Tibial artery (tissue), 4 donors: ENCODE data around the gene TIMM10.

ENCODE experiments used
- DNase-seq, 2 donors: peaks; one replicate each; pipeline ENCODE4 v3.0.0-alpha.2; 2019
- H3K27ac ChIP-seq, 2 donors: fragments of 200-600 bp; sonication (generic) in 1 of 2; 1 replicate in 1 of 2; 2 replicates in 1 of 2; pipeline ENCODE4 v1.5.1; 2018 to 2019; ENCODE audit warnings: mild to moderate bottlenecking in 1 of 2
- H3K27me3 ChIP-seq, 2 donors: fragments of 200-600 bp; sonication (generic) in 1 of 2; one replicate each; pipeline versions ENCODE4 v1.5.1 to v1.6.0; 2016 to 2019
- H3K36me3 ChIP-seq, 3 donors: fragments of 200-600 bp; sonication (generic) in 2 of 3; one replicate each; pipeline ENCODE4 v1.5.1; 2016 to 2019; ENCODE audit warnings: mild to moderate bottlenecking in 2 of 3
- H3K4me1 ChIP-seq, 4 donors: fragments of 200-600 bp; sonication (generic) in 2 of 4; 1 replicate in 3 of 4; 2 replicates in 1 of 4; pipeline ENCODE4 v1.5.1; 2016 to 2019
- H3K4me3 ChIP-seq, 2 donors: fragments of 200-600 bp; sonication (generic) in 1 of 2; 1 replicate in 1 of 2; 2 replicates in 1 of 2; pipeline ENCODE4 v1.5.1; 2018 to 2019; ENCODE audit warnings: mild to moderate bottlenecking in 2 of 2
- H3K9me3 ChIP-seq, 3 donors: fragments of 200-600 bp; sonication (generic) in 1 of 3; one replicate each; pipeline ENCODE4 v1.5.1; 2016 to 2019
- CTCF ChIP-seq, 2 experiments: fragments of 200-600 bp in 1 of 2; fragments of 450-650 bp in 1 of 2; IDR thresholded peaks; one replicate each; pipeline ENCODE4 v1.5.1; 2017 to 2019; ENCODE audit warnings: antibody characterized with exemption in 2 of 2, mild to moderate bottlenecking in 1 of 2, moderate library complexity in 1 of 2
- intact Hi-C: fragments of 100-400 bp; cut with DNase I; formaldehyde crosslinking; loops from one replicate; pipeline ENCODE4 v1.15.0; 2023; ENCODE audit warnings: low total_unique reads

TIMM10 gene

GRCh38 chr11:57481315-57481714 is 49.2 kb downstream of the TIMM10 start:
- no peaks in the 10 kb centered on the region for H3K9me3 ChIP-seq
- peaks cover 0 to 39% of the 10 kb centered on the region in 2 donors for H3K27me3 ChIP-seq
- DNase-seq: no peak
- no peak overlapping the region for H3K27ac ChIP-seq
- H3K4me1 ChIP-seq: peaks cover 4 to 22% (median 17%) of the 10 kb centered on the region in 4 donors
- no peak for TF ChIP-seq CTCF (IDR thresholded peaks at IDR 0.05)
- H3K36me3 ChIP-seq: peaks cover 18 to 26% (median 23%) of the 10 kb centered on the region in 3 donors
- no peak overlapping the region for H3K4me3 ChIP-seq
- intact Hi-C loops: no loop called here

GRCh38 chr11:57480409-57481137 is 50.0 kb downstream of the TIMM10 start:
- intact Hi-C loops: no loop called here
- H3K4me1 ChIP-seq: peaks cover 4 to 29% (median 24%) of the 10 kb centered on the region in 4 donors
- H3K36me3 ChIP-seq: peaks cover 15 to 19% (median 16%) of the 10 kb centered on the region in 3 donors
- H3K27me3 ChIP-seq: peaks cover 0 to 46% of the 10 kb centered on the region in 2 donors
- no peak overlapping the region for H3K27ac ChIP-seq
- no peak overlapping the region for H3K4me3 ChIP-seq
- TF ChIP-seq CTCF (IDR thresholded peaks at IDR 0.05): peak; percentile 54 to 57
- no peaks in the 10 kb centered on the region for H3K9me3 ChIP-seq
- DNase-seq: peak; percentile 68 to 79

- no peaks in the 10 kb centered on the region for H3K9me3 ChIP-seq
- H3K27ac ChIP-seq: no peak overlapping the region
- H3K4me1 ChIP-seq: peaks cover 4 to 31% (median 24%) of the 10 kb centered on the region in 4 donors
- no peak for TF ChIP-seq CTCF (IDR thresholded peaks at IDR 0.05)
- H3K27me3 ChIP-seq: peaks cover 0 to 53% of the 10 kb centered on the region in 2 donors
- H3K4me3 ChIP-seq: no peak overlapping the region
- DNase-seq: no peak
- intact Hi-C loops: no loop called here
- H3K36me3 ChIP-seq: peaks cover 8 to 12% (median 9%) of the 10 kb centered on the region in 3 donors
These were observed 50.6 kb downstream of the TIMM10 start for GRCh38 chr11:57479911-57480310.

GRCh38 chr11:57479021-57479663 is 51.4 kb downstream of the TIMM10 start:
- Histone ChIP-seq H3K27ac (no peak overlapping the region), H3K4me1 (peaks cover 4 to 31% (median 24%) of the 10 kb centered on the region in 4 donors), H3K36me3 (peaks cover 1 to 4% (median 2%) of the 10 kb centered on the region in 3 donors), H3K9me3 (no peaks in the 10 kb centered on the region), H3K27me3 (peaks cover 0 to 56% of the 10 kb centered on the region in 2 donors), H3K4me3 (no peak overlapping the region)
- no peak for DNase-seq
- intact Hi-C loops: no loop called here
- no peak for TF ChIP-seq CTCF (IDR thresholded peaks at IDR 0.05)
